GM12878 (cell line): ENCODE data around the gene FOXP1. TPM values are rescaled to one million over a fixed set of nuclear protein-coding genes. Genes with fewer than 3 reads are reported as not detected.

ENCODE experiments used
- ATAC-seq: fragments of 200-7000 bp; cut with Tn5 transposase; 3 replicates; pipeline ENCODE4 v1.9.1; 2020; ENCODE audit warnings: mild to moderate bottlenecking, moderate library complexity
- BruUV-seq: library from RNA; stranded (reverse); fragments of 400-500 nt; replicated peaks from 2 replicates; lab custom pipeline; 2021; lab: Mats Ljungman, UMichigan
- CTCF ChIA-PET: fragments of 300-600 bp; sonication (Branson Sonifier 250); formaldehyde crosslinking; extraction: SDS; loops from one replicate; lab custom pipeline; 2021; ENCODE audit warnings: inconsistent platforms; lab: Yijun Ruan, JAX
- POLR2A ChIA-PET: fragments of 350-600 bp; formaldehyde crosslinking; extraction: SDS; loops from one replicate; lab custom pipeline; 2021; ENCODE audit warnings: inconsistent platforms; lab: Charles Lee
- RAD21 ChIA-PET: fragments of 300-600 bp; sonication (Branson Sonifier 250); formaldehyde crosslinking; loops from one replicate; lab custom pipeline; 2023; ENCODE audit warnings: antibody characterized with exemption; ENCODE audit not compliant: unreplicated experiment; lab: Charles Lee
- SMC1A ChIA-PET: fragments of 300-600 bp; sonication (Branson Sonifier 250); formaldehyde crosslinking; loops from one replicate; lab custom pipeline; 2023; ENCODE audit not compliant: unreplicated experiment, uncharacterized antibody; lab: Charles Lee
- DNase-seq: peaks from one replicate; pipeline ENCODE4 v3.0.0-alpha.2; 2011; ENCODE audit warnings: low read depth, low spot score
- FAIRE-seq: peaks from 3 replicates; lab custom pipeline; 2011; peaks lifted over from hg19 to GRCh38; lab: Jason Lieb, UNC
- H2AFZ ChIP-seq: 2 replicates; pipeline ENCODE4 v1.6.0; 2011; ENCODE audit warnings: low read depth, low read length, control low read depth; ENCODE audit not compliant: control insufficient read depth
- H3K27ac ChIP-seq: 2 replicates; pipeline ENCODE4 v1.5.1; 2011; ENCODE audit warnings: control low read depth; ENCODE audit not compliant: control insufficient read depth, insufficient read depth
- H3K27me3 ChIP-seq, 2 experiments: replicated peaks in 1 of 2; 2 replicates each; pipeline versions ENCODE4 v1.6.0 to v1.6.1; 2011; ENCODE audit warnings: low read length in 1 of 2; ENCODE audit not compliant: control insufficient read depth in 2 of 2, insufficient read depth in 2 of 2
- H3K36me3 ChIP-seq, 2 experiments: 2 replicates each; pipeline ENCODE4 v1.5.1; 2011; ENCODE audit warnings: low read length in 1 of 2; ENCODE audit not compliant: control insufficient read depth in 2 of 2, insufficient read depth in 2 of 2
- H3K4me1 ChIP-seq: 2 replicates; pipeline ENCODE4 v1.6.1; 2011; ENCODE audit warnings: mild to moderate bottlenecking, low read length, moderate library complexity, mixed read lengths; ENCODE audit not compliant: control insufficient read depth, insufficient read depth
- H3K4me2 ChIP-seq: 2 replicates; pipeline ENCODE4 v1.6.0; 2011; ENCODE audit warnings: control low read depth; ENCODE audit not compliant: control insufficient read depth, insufficient read depth
- H3K4me3 ChIP-seq: fragments of 200-600 bp; sonication (generic); 2 replicates; pipeline ENCODE4 v1.5.1; 2016
- H3K79me2 ChIP-seq: 2 replicates; pipeline ENCODE4 v1.6.0; 2011; ENCODE audit warnings: low read length; ENCODE audit not compliant: control insufficient read depth, insufficient read depth
- H3K9ac ChIP-seq: 2 replicates; pipeline ENCODE4 v1.8.0; 2011; ENCODE audit warnings: low read length, control low read depth, mixed read lengths; ENCODE audit not compliant: control insufficient read depth, insufficient read depth
- H3K9me3 ChIP-seq: replicated peaks from 3 replicates; pipeline ENCODE4 v1.5.1; 2011; ENCODE audit warnings: mild to moderate bottlenecking, low read length; ENCODE audit not compliant: control insufficient read depth, insufficient read depth
- H4K20me1 ChIP-seq: 2 replicates; pipeline ENCODE4 v1.6.0; 2011; ENCODE audit not compliant: control insufficient read depth, insufficient read depth
- BMI1 ChIP-seq: fragments of 450-650 bp; IDR thresholded peaks from 2 replicates; pipeline ENCODE4 v1.6.1; 2016; ENCODE audit warnings: mild to moderate bottlenecking, moderate library complexity, borderline replicate concordance
- FOXM1 ChIP-seq: IDR thresholded peaks from 2 replicates; pipeline ENCODE4 v1.6.1; 2012; ENCODE audit warnings: low read depth, mild to moderate bottlenecking, inconsistent platforms, low read length, moderate library complexity
- TBL1XR1 ChIP-seq: IDR thresholded peaks from 2 replicates; pipeline ENCODE4 v1.6.1; 2012; ENCODE audit warnings: low read depth, low read length, improper control_type of control experiment
- TCF7 ChIP-seq: IDR thresholded peaks from 2 replicates; pipeline ENCODE4 v1.6.1; 2014; ENCODE audit warnings: antibody characterized with exemption, borderline replicate concordance
- ZNF622 ChIP-seq: fragments of 450-650 bp; IDR thresholded peaks from 2 replicates; pipeline ENCODE4 v1.6.1; 2017; ENCODE audit warnings: mild to moderate bottlenecking, inconsistent platforms
- WGBS: methylation state at CpG from one replicate; pipeline ENCODE4 v1.1.6; 2016; ENCODE audit warnings: low lambda C conversion rate; ENCODE audit not compliant: insufficient replicate concordance, insufficient coverage; ENCODE audit errors: missing lambda C conversion rate; 5-methylcytosine and 5-hydroxymethylcytosine counted together
- in situ Hi-C: fragments of 300-500 bp; cut with MboI; formaldehyde crosslinking; loops from 9 replicates; pipeline ENCODE4 v1.14.3; 2018; ENCODE audit warnings: mixed read lengths
- intact Hi-C: fragments of 100-400 bp; cut with micrococcal nuclease; formaldehyde crosslinking; loops from one replicate; pipeline ENCODE4 v1.14.2; 2022; ENCODE audit not compliant: unreplicated experiment
- polyA plus RNA-seq, 11 experiments: library from polyadenylated mRNA; depleted of rRNA in 4 of 11; unstranded in 6 of 11; stranded (reverse) in 5 of 11; fragments of >200 nt; fragmentation: Nextera tagmentation in 4 of 11; fragmentation: Illumina TruSeq in 1 of 11; extraction: Ambion mirVana in 4 of 11; extraction: Trizol in 1 of 11; gene quantifications; 1 replicate in 1 of 11; 2 replicates in 10 of 11; pipeline versions ENCODE4 v1.2.1 to v1.2.3, GENCODE V29; 2011 to 2016; ENCODE audit warnings: inconsistent platforms in 2 of 11, missing spikeins in 2 of 11, low read depth in 1 of 11
- total RNA-seq, 4 experiments: library from RNA; depleted of rRNA in 3 of 4; stranded (reverse); fragments of >200 nt in 3 of 4; fragmentation: Illumina TruSeq in 1 of 4; extraction: Trizol in 1 of 4; gene quantifications; 2 replicates each; pipeline versions ENCODE4 v1.2.1 to v1.2.3, GENCODE V29; 2013 to 2021
- TF ChIP-seq, protein P1 (sequence below): fragments of 450-650 bp; IDR thresholded peaks from 2 replicates; pipeline ENCODE4 v1.6.1; 2017; ENCODE audit warnings: low read depth, mild to moderate bottlenecking, moderate library complexity
- TF ChIP-seq, protein P2 (sequence below): fragments of 450-650 bp; IDR thresholded peaks from 2 replicates; pipeline ENCODE4 v1.6.1; 2014; ENCODE audit warnings: mild to moderate bottlenecking
- TF ChIP-seq, protein P3 (sequence below): IDR thresholded peaks from 2 replicates; pipeline ENCODE4 v1.6.1; 2012; ENCODE audit warnings: low read length, inconsistent platforms

The FOXP1 gene
- total and polyA plus RNA-seq, 10 of the 15 experiments (the other 5 are each of a cell fraction or from before 2014, with no cell fraction given), result 0.05 to 1.6 (median 0.20) TPM; not detected in 1

DNA sequence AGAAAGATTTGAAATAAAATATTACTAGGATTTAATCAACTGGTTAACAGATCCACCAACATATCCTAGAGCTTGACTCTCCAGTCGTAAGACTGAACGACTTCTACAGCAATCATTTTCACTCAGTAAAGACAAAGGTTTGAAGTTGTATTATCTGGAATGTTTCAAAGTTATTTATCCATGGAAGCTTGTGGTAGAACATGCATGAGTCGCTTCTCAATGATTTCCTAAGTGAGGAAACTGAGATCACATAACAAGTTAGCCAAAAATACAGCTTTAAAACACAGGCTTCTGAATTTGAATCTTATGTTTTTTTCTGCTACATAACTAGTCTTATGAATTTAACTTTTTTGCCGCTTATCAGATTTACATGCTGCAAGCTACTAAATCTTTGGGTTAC is 241.8 kb downstream of the FOXP1 start:
- H2AFZ ChIP-seq, result no peak overlapping the region
- no peak overlapping the region for H3K9ac ChIP-seq
- H3K9me3 ChIP-seq, result no peaks in the 10 kb centered on the region
- no peak for DNase-seq
- no peak overlapping the region for H3K27ac ChIP-seq
- no TSS peak for BruUV-seq
- POLR2A ChIA-PET, result no interaction called here
- H3K79me2 ChIP-seq, result no peaks in the 10 kb centered on the region
- CTCF ChIA-PET, result no interaction called here
- no peaks in the 10 kb centered on the region for H3K36me3 ChIP-seq
- no peak for ATAC-seq
- SMC1A ChIA-PET, result interaction anchor here (0.5 kb wide), 1 partner anchor 626 kb away, joined by 3 read pairs; no protein-coding TSS in a partner anchor
- H4K20me1 ChIP-seq, result no peaks in the 10 kb centered on the region
- TF ChIP-seq TBL1XR1 (no peak), TCF7 (no peak), FOXM1 (no peak), BMI1 (no peak), ZNF622 (no peak)
- TF ChIP-seq, protein P1, sequence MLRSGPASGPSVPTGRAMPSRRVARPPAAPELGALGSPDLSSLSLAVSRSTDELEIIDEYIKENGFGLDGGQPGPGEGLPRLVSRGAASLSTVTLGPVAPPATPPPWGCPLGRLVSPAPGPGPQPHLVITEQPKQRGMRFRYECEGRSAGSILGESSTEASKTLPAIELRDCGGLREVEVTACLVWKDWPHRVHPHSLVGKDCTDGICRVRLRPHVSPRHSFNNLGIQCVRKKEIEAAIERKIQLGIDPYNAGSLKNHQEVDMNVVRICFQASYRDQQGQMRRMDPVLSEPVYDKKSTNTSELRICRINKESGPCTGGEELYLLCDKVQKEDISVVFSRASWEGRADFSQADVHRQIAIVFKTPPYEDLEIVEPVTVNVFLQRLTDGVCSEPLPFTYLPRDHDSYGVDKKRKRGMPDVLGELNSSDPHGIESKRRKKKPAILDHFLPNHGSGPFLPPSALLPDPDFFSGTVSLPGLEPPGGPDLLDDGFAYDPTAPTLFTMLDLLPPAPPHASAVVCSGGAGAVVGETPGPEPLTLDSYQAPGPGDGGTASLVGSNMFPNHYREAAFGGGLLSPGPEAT, result no peak
- TF ChIP-seq, protein P2, sequence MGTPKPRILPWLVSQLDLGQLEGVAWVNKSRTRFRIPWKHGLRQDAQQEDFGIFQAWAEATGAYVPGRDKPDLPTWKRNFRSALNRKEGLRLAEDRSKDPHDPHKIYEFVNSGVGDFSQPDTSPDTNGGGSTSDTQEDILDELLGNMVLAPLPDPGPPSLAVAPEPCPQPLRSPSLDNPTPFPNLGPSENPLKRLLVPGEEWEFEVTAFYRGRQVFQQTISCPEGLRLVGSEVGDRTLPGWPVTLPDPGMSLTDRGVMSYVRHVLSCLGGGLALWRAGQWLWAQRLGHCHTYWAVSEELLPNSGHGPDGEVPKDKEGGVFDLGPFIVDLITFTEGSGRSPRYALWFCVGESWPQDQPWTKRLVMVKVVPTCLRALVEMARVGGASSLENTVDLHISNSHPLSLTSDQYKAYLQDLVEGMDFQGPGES, result no peak
- TF ChIP-seq, protein P3, sequence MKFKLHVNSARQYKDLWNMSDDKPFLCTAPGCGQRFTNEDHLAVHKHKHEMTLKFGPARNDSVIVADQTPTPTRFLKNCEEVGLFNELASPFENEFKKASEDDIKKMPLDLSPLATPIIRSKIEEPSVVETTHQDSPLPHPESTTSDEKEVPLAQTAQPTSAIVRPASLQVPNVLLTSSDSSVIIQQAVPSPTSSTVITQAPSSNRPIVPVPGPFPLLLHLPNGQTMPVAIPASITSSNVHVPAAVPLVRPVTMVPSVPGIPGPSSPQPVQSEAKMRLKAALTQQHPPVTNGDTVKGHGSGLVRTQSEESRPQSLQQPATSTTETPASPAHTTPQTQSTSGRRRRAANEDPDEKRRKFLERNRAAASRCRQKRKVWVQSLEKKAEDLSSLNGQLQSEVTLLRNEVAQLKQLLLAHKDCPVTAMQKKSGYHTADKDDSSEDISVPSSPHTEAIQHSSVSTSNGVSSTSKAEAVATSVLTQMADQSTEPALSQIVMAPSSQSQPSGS, result no peak
- TF ChIP-seq, all 136 proteins: peak for 0
- intact Hi-C loops (no loop called here), in situ Hi-C loops (no loop called here)
- FAIRE-seq, result no peak
- RAD21 ChIA-PET, result no interaction called here
- no peak overlapping the region for H3K4me3 ChIP-seq
- no peak overlapping the region for H3K4me2 ChIP-seq
- H3K27me3 ChIP-seq, result no peaks in the 10 kb centered on the region
- 52% methylated on average over 4 of the region's 4 CpGs for WGBS
- no peaks in the 10 kb centered on the region for H3K4me1 ChIP-seq
